GM18868 (cell line): ENCODE results near the gene GGTA1.

Source experiments
- ATAC-seq: cut with Tn5 transposase; IDR thresholded peaks from one replicate; pipeline ENCODE4 v1.9.1; 2021; ENCODE audit warnings: mild to moderate bottlenecking, moderate library complexity; ENCODE audit not compliant: unreplicated experiment

GGTA1 gene

GRCh38 chr9:121500165-121500478 lies 478 bp upstream of the GGTA1 start:
- ATAC-seq = no peak

DNA sequence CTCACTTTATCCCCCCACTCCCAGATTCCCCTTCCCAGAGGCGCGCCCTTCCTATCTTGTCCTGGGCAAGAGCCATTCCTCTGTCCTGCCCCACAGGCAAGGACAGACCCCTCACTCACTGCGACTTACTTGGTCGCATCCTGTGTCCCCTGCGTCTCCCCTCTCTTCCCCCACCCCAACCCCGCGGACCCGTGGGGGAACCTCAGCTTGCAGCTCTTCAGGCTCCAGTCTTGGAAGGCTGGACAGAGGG lies 542 bp downstream of the GGTA1 start:
- no peak for ATAC-seq

- ATAC-seq = no peak
Observed at GRCh38 chr9:121498487-121499176, 1.0 kb downstream of the GGTA1 start.

DNA sequence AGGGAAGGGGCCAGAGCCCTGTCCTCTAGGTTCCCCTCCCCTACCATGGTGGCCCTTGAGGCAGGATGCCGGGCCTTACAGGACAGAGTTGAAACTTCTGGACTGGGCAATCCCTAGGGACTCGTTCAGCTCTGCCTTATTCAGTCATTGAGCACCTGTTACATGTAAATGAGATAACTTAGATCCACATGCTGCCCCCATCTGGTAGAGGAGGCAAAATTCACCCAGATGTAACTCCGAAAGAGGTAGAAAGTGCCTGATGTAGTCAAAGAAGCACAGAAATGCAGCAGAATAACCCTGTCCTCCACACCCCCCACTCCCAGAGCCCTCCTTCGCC lies 1.5 kb downstream of the GGTA1 start:
- ATAC-seq = peak; percentile 83

DNA sequence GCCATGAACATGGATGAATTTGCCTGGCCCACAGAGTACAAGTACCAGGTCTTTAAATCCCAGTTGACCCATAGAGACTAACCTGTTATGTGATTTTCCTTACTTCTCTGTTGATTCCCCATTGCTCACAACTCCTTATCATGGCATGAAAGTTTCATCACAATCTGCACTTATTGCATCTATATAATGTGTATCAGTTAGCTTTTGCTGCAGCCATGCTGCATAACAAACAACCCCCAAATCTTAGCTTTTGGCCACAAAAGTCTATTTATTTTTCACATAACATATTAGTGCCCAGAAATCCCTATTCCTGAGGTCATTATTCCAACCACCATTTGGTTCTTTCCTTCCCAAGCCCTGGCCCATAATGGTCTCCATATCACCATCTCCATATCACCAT lies 3.7 kb downstream of the GGTA1 start:
- ATAC-seq = no peak

DNA sequence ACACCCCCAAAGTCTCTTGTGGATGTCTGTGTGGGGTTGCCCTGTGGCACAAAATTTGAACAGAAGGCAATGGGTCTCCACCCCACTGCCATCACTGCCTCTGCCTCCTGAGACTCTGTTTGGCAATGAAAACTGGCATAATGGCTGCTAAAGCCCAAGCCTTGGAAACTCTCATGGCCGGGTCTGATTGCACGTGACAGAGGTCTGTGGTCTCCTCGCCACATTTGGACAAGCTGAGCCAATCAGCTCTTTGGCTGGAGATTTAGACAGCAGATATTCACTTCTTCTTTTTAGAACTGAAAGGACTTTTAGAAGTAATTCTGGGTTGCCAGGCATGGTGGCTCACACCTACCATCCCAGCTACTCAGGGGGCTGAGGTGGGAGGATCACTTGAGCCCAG lies 5.5 kb downstream of the GGTA1 start:
- ATAC-seq = no peak

- no peak for ATAC-seq
Observed at GRCh38 chr9:121491111-121491510, 8.5 kb downstream of the GGTA1 start.

GRCh38 chr9:121489344-121489743 lies 10.3 kb downstream of the GGTA1 start:
- ATAC-seq = no peak

GRCh38 chr9:121486043-121486442 lies 13.6 kb downstream of the GGTA1 start:
- ATAC-seq = no peak

DNA sequence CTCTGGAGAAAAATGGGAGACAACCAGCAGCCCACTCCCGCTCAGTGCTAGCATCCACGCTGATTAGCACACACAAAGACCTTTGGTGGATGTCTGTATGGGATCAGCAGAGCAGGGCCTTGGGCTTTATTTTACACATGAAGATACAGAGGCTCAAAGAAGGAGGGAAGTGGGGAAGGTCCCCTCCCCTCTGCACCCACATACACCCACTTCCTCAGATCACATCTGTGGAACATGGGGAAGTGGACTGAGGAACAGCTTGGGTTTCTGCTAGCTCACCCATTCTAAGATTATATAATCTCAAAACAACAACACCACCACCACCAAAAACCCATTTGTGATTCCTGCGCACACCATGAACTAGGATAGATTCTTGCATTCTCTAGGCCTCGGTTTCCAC lies 14.0 kb downstream of the GGTA1 start:
- no peak for ATAC-seq

DNA sequence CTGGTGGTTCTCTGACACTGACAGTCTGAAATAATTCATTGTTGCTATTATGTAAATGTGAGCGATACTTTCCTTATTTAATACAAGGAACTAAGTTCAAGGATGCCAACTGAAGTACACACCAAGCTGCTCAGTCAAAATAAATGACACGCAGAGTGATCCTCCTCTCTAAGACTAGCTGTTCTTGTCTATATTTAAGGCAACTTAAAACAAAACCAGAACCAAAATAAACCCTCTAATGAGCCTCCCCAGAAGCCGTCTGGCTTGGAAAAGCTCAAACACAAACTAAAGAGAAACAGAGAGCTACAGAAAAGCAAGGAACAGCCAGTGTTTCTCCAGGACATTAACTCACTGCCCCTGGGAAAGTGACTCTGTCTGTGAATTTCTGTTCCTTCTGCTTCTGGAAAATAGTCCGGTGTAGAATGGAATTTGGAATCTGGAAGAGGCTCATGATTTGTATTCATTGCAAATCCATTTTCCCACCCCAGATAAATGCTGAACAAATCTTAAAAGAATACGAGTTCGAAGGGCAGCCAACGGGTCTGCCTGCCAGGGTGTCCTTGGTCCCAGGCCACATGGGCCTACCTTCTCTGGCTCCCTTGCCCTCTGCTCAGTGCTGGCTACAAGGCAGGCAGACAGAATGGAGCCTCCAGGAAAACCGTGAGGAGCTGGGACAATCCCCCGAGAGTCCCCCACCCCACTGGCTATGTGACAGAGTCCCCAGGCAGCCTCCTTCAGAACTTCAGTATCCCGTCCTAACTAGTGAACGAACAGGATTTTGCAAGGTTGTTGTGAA lies 14.8 kb downstream of the GGTA1 start:
- ATAC-seq = no peak

DNA sequence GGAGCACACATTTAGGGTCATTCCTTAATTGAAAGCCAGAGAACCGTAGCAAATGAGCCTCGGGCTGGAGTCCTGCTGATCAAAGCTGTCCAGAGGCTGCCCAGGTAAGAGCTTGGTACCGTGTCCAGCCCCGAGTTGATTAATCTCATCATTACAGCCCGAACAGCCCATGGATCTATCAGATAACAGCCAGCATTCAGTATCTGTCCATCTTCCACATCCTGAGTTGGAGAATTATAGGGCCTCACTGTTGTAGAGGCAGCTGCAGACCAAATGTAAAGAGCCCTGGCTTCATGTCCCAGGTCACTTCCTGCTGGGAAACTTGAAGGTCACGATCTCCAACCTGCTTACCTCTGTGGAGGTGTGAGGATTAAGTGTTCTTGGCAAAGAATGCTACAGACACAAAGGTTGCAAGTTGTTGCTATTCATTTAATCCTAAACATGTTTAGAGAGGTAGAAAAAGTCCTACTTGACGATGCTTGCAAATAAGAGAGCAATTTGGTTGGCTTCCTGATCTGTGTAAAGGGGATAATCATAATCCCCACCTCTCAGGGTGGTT lies 16.1 kb downstream of the GGTA1 start:
- ATAC-seq = no peak

- ATAC-seq = no peak
Observed at GRCh38 chr9:121483049-121483448, 16.6 kb downstream of the GGTA1 start.

DNA sequence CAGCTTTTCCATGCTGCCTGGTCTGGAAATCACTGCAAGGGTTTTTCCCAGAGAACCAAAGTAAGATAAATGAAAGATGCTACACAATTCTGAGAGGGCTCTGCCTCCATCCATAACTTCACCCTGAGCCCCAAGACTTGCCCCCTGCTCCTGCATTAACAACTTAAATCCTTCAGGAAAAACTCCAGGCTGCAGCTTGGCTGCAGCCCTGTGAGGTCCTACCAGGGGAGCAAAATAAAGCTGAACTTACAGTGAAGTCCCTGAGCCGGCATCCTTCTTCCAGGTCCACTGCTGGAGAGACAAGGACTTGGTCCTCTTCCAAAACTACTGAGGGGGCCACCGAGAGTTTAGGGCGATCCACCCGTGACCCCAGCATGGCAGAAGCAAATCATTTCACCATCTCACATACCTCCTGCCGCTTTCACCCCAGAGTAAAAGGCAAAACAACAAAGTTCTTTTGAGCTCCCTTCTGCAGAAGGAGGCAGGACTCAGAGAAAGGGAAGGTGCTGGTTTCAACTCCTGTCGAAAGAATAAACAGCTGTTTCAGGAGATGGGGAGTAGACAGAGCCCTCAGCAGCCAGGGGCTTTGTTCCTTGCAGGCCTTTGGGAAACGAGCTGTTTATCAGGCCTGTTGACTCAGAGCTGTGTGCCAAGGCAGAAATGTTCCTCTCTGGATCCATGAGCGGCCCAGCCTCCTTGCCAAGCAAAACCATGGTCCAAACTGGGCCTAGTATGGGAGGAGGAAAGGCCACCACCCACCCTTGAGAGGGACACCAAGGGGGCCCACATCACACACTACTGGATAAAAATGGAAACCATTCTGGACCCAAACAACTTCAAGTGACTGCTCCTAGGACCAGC lies 20.6 kb downstream of the GGTA1 start:
- ATAC-seq = no peak

DNA sequence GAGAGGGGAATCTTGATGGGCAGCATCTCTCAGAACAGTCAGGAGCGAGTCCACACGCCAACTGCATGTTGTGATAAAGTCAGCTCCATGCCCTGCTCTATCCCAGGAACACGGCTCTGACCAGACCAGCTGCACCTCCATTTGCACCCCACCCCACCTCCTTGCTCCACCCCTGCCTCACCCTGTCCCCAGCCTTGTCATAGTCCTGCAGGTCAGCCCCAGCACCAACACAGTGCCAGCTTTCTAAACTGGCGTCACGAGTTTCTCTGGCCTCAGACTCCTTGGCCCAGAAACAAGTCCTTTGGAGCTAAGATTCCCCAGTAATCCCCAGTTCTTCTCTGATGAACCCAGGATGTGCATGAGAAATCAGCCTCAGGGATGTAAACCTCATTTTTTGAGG lies 23.5 kb downstream of the GGTA1 start:
- no peak for ATAC-seq

- ATAC-seq = no peak
Observed at GRCh38 chr9:121474231-121474947, 25.3 kb downstream of the GGTA1 start.

DNA sequence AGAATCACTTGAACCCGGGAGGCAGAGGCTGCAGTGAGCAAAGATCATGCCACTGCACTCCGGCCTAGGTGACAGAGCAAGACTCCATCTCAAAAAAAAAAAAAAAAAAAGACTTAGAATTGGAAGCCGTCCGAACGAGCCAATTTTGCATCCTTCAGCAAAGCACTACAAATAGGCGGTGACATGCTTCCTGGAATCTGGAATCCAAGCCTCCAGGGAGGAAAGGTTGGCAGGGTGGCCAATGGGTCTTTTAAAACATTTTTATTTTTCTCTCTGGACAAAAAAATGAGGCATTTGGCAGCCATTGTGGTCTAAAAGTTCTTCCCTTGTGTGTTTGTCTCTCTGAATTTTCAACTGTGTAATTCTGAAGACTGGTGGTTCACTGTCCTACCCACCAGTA lies 26.4 kb downstream of the GGTA1 start:
- no peak for ATAC-seq

- ATAC-seq = no peak
Observed at GRCh38 chr9:121472446-121472845, 27.2 kb downstream of the GGTA1 start.

GRCh38 chr9:121466142-121466541 lies 33.5 kb downstream of the GGTA1 start:
- no peak for ATAC-seq

- no peak for ATAC-seq
Observed at GRCh38 chr9:121464968-121465367, 34.7 kb downstream of the GGTA1 start.
